Measurements from ENCODE around the gene CLDN8. TPM values are rescaled to one million over a fixed set of nuclear protein-coding genes. Genes with fewer than 3 reads are reported as not detected.

Gene CLDN8
- total RNA-seq, 1 donor from 2014 or later: 8.8 TPM

DNA sequence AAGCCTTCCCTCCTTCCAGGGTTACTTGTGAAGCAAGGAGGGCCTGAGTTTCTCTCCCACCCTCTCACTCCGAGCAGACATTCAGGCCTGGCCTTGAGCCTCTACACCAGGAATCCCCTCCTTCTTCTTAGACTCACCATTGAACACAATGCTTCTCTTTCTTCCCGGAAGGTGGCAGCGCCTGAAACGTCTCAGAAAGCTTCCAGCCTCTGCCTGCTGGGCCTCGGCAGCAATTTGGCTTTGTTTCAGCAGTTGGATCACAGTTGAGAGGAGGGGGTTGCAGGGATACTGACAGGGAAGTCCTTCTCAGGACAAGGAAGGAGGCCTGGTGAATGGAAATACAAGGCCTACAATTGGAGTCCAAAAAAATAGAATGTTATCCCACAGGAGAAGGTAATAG lies 6.3 kb downstream of the CLDN8 start:
- DNase-seq (ENCODE audit: extremely low spot score in 2 of 2): no peak
- H3K4me1 ChIP-seq: no peaks in the 10 kb centered on the region
- no peaks in the 10 kb centered on the region for H3K36me3 ChIP-seq
- no peak overlapping the region for H3K27ac ChIP-seq
- no peaks in the 10 kb centered on the region for H3K27me3 ChIP-seq
- intact Hi-C loops (cut with DNase I): no loop called here
- no peak overlapping the region for H3K4me3 ChIP-seq
- H3K9me3 ChIP-seq: no peaks in the 10 kb centered on the region
- TF ChIP-seq POLR2AphosphoS5 (IDR thresholded peaks at IDR 0.05; ENCODE audit: insufficient read depth in 1 of 2, low read depth in 1 of 2): no peak

DNA sequence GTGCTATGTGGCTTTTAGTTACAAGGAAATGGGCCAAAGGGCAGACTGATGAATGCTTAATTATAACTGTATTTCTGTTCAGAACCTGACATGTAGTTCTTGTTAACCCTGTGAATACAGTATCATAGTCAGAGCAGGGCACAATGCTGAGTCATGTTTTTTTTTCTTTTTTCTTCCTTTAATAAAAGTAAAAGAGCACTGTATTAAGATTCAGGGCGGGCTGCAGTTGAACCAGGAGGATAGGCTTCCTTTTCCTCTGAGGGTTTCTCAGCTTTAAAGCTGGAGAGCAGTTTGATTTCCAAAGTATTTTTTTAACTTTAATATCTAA lies 8.7 kb downstream of the CLDN8 start:
- Histone ChIP-seq H3K9me3 (no peaks in the 10 kb centered on the region), H3K27ac (no peak overlapping the region), H3K36me3 (no peaks in the 10 kb centered on the region), H3K27me3 (no peaks in the 10 kb centered on the region), H3K4me1 (no peaks in the 10 kb centered on the region), H3K4me3 (no peak overlapping the region)
- TF ChIP-seq POLR2AphosphoS5 (IDR thresholded peaks at IDR 0.05; ENCODE audit: insufficient read depth in 1 of 2, low read depth in 1 of 2) (no peak), POLR2A (IDR thresholded peaks at IDR 0.05) (no peak), CTCF (IDR thresholded peaks at IDR 0.05) (no peak)
- no peak for DNase-seq (ENCODE audit: extremely low spot score in 2 of 2)
- intact Hi-C loops (cut with DNase I): no loop called here

DNA sequence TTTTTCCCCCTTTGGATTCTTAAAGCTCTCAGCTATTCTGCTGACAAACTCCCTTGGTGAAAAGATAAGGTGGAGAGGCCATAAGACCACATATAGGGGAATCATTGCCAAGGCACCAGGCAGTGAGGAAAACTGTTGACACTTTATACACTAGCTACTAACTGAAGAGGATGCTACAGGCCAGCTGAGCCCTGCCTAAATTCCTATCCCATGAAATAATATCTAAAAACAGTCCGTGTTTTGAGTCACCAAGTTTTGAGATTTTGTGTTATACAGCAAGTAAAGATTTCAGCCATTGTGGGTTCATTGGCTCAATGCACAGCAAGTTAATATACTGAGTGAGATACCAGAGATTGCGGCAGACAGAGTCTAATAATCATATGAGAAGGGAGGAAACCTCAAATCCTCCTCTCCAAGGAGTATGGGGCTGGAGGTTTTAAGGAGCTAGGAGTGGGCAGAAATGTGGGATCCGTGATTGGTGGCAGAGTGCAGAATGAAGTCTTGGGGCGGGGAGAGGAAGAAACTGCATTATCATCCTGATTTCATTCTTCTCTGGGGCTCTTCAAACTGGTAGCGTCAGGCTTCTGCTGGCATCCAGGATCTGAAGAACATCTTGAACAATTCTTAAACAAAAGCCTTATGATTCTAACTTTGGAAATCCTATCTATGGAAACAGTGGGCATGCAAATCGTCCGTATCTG lies 9.2 kb downstream of the CLDN8 start:
- intact Hi-C loops (cut with DNase I): no loop called here
- no peaks in the 10 kb centered on the region for H3K27me3 ChIP-seq
- no peak for TF ChIP-seq CTCF (IDR thresholded peaks at IDR 0.05)
- TF ChIP-seq POLR2A (IDR thresholded peaks at IDR 0.05): no peak
- TF ChIP-seq POLR2AphosphoS5 (IDR thresholded peaks at IDR 0.05; ENCODE audit: insufficient read depth in 1 of 2, low read depth in 1 of 2): no peak
- DNase-seq (ENCODE audit: extremely low spot score in 2 of 2): no peak
- no peak overlapping the region for H3K4me3 ChIP-seq
- H3K36me3 ChIP-seq: no peaks in the 10 kb centered on the region
- H3K27ac ChIP-seq: no peak overlapping the region
- no peaks in the 10 kb centered on the region for H3K4me1 ChIP-seq
- H3K9me3 ChIP-seq: no peaks in the 10 kb centered on the region

DNA sequence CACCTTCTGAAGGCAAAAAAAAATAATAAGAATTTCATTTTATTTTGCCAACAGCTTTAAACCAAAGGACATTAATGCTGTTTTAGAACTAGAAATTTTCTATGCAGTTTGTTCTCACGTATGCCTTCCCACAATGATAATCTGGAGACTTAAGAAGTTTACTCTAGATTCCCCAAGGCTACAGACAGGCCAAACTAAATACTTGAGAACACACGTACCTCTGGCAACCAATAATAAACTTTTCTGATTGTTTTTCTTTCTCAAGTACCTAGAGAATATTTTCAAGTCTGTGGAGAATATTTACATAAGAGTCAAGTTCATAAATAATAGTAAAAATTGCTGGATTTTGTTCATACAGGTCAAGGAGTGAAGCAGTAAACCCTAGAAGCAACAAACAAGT lies 15.9 kb downstream of the CLDN8 start:
- no peaks in the 10 kb centered on the region for H3K4me1 ChIP-seq
- H3K27me3 ChIP-seq: no peaks in the 10 kb centered on the region
- no peak for DNase-seq (ENCODE audit: extremely low spot score in 2 of 2)
- no peak overlapping the region for H3K27ac ChIP-seq
- no peaks in the 10 kb centered on the region for H3K36me3 ChIP-seq
- H3K4me3 ChIP-seq: no peak overlapping the region
- H3K9me3 ChIP-seq: no peaks in the 10 kb centered on the region
- no peak for TF ChIP-seq CTCF (IDR thresholded peaks at IDR 0.05)
- no peak for TF ChIP-seq POLR2A (IDR thresholded peaks at IDR 0.05)
- no peak for TF ChIP-seq POLR2AphosphoS5 (IDR thresholded peaks at IDR 0.05; ENCODE audit: insufficient read depth in 1 of 2, low read depth in 1 of 2)
- intact Hi-C loops (cut with DNase I): no loop called here

DNA sequence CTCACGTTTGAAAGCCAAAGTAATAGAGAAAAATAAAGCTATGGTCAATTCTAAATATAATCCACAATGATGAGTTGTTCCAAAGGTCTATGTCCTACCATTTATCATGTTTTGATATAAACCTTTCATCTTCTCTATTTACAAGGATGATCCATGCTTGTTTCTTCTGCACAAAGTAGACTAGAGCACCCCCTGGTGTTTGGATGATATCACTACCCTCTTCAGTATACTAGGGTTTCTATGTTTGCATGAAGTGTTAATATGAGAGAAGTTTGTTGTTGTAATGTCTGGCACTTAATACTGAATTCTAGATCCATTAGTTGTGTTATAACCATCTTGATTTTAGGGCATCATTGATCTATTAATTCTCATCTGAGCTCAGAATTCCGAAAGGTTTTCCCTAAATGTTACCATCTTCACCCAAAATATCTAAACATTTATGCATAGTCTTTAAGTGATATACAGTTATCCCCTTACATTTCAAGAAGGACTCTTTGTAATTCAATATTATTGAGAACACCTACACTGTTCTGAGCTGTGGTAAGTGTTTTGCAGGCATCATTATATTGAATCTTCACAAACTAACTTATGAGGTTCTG lies 21.1 kb downstream of the CLDN8 start:
- no peaks in the 10 kb centered on the region for H3K9me3 ChIP-seq
- TF ChIP-seq POLR2A (IDR thresholded peaks at IDR 0.05) (no peak), CTCF (IDR thresholded peaks at IDR 0.05) (peak; percentile 10 to 40 (median 23)), POLR2AphosphoS5 (IDR thresholded peaks at IDR 0.05; ENCODE audit: insufficient read depth in 1 of 2, low read depth in 1 of 2) (no peak)
- no peak for DNase-seq (ENCODE audit: extremely low spot score in 2 of 2)
- H3K4me1 ChIP-seq: no peaks in the 10 kb centered on the region
- no peaks in the 10 kb centered on the region for H3K27me3 ChIP-seq
- H3K27ac ChIP-seq: no peak overlapping the region
- no peaks in the 10 kb centered on the region for H3K36me3 ChIP-seq
- no peak overlapping the region for H3K4me3 ChIP-seq
- intact Hi-C loops (cut with DNase I): no loop called here
